NCI-H187 treated with DMSO at 0.1 percent for 48 hours (cell line): Measurements from ENCODE around the gene CCDC177.

Experiments used
- DNase-seq: peaks from one replicate; lab custom pipeline; 2025; lab: John Stamatoyannopoulos, UW

CCDC177 gene

GRCh38 chr14:69528930-69529329, 45.7 kb downstream of the CCDC177 start:
- DNase-seq: no peak

DNA sequence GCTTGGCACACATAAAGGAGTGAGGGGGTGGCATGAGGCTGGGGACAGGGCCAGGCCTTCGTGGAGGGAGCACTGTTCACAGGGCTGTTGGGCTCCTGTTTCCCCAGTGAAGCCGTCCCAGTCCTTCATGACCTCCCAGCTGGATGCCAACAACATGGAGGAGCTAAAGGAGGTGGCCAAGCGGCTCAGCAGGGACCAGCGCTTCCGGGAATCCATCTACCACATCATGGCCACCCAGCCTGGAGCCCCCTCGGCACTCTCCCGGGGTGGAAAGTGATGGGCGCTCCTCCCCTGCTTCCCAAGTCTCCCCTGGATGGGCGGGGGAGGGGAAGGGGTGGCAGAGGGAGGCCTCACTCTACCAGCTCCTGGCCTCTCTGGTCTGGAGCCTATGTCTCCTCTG, 46.5 kb downstream of the CCDC177 start:
- DNase-seq: no peak

DNA sequence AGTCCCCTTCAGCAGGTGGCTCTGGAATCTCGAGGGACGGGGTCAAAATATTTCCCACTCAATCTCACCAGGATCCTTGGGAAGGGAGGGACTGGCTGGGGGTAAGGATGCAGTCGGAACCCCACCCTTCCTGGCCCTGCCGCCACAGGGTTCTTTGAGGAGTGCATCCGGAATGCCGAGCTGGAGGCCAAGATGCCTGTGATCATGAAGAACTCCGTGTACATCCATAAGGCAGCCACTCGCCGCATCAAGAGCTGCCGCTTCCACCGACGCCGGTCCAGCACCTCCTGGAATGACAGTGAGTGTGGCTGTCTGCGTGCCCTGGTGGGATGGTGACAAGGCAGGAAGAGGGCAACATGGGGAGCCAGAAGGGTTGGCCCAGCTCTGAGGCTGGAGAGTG, 47.0 kb downstream of the CCDC177 start:
- no peak for DNase-seq

- DNase-seq: no peak
These were observed 48.8 kb downstream of the CCDC177 start for GRCh38 chr14:69525896-69526295.

DNA sequence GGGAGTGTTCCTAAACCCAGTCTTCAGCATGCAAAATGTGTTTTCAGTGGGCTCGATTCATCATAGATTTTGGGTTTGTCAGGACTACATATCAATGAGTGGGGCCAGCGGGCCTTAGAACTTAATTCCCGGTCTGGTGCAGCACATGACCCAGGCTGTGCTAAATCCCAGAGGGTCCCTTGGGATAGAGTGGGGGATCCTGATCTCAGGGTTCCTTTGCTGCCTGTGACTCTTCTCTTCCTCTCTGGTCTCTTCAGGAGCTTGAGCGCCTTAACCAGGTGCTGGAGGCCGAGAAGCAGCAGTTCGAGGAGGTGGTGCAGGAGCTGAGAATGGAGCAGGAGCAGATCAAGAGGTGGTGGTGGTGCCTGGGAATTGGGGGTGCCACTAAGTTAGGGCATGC, 52.6 kb downstream of the CCDC177 start:
- DNase-seq: no peak
